AG09309 (cell line): ENCODE data around the gene MGST1.

ENCODE experiments used
- DNase-seq: peaks from one replicate; pipeline ENCODE4 v3.0.0-alpha.2; 2010; ENCODE audit warnings: low read depth
- H3K4me3 ChIP-seq: 2 replicates; pipeline ENCODE4 v1.5.1; 2011; ENCODE audit warnings: mild to moderate bottlenecking, low read depth, low read length, moderate library complexity; ENCODE audit not compliant: control insufficient read depth
- CTCF ChIP-seq: IDR thresholded peaks from 2 replicates; pipeline ENCODE4 v1.5.1; 2011; ENCODE audit warnings: mild to moderate bottlenecking, low read depth, low read length, inconsistent platforms; ENCODE audit not compliant: insufficient read depth, control insufficient read depth; ENCODE audit errors: missing control alignments

Gene MGST1

DNA sequence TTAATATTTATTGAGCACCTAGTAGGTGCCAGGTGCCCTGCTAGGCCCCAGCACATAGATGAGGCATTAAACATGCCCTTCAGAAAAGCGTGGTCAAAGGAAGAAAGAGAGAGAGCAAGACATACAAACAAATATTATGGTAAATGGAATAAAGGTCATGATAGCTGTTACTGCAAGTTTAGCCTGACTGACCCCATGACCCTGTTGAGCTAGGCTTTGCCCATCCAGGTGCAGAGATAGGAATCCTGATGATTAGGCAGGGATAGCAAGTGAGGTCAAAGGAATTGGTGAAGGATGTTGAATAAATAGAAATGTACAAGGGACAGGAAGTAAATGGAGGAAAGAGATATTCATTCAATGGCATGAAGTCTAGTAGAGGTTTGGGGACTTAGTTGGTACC, 36.5 kb upstream of the MGST1 start:
- DNase-seq, result no peak
- H3K4me3 ChIP-seq, result no peak overlapping the region
- no peak for TF ChIP-seq CTCF

DNA sequence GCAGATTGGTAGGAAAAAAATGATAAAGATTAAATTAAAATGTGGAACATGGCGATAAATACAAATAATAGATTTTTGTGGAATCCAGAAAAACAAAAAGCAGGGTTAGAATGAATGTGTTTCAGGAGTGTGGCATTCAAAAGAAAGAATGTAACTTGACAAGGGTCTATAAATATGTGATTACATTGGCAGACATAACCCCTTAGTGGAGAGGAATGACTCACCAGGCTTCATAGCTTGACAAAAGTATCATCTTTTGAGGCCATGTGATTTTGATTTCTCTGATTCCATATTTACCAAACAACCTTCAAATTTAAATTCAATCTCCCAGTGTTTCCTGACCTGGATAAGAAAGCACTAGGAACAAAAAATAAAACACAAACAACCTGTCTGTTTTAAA, 24.4 kb upstream of the MGST1 start:
- H3K4me3 ChIP-seq, result no peak overlapping the region
- TF ChIP-seq CTCF, result no peak
- DNase-seq, result no peak

- no peak for DNase-seq
- TF ChIP-seq CTCF, result no peak
- no peak overlapping the region for H3K4me3 ChIP-seq
Observed at GRCh38 chr12:16323638-16324037, 23.8 kb upstream of the MGST1 start.

DNA sequence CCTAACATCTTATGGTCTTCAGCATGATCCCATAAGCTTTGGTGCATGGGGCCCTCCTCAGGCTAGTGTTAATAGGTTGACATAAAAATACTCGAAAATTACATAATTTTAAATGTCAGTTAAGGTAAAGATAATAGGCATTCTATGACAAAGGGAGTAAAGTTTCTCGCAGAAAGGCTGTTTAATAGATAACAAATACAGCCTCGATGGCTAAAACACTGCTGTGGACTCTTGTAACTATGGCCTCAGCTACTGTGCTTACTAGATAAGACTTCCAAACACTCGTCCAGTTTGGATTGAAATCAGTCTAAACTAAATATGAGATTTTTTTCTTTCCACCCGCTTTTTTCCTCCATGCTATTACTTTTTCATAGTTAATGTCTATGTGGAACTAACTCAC, 23.2 kb upstream of the MGST1 start:
- DNase-seq, result no peak
- H3K4me3 ChIP-seq, result no peak overlapping the region
- TF ChIP-seq CTCF, result no peak

- no peak overlapping the region for H3K4me3 ChIP-seq
- no peak for DNase-seq
- no peak for TF ChIP-seq CTCF
Observed at GRCh38 chr12:16324772-16325171, 22.7 kb upstream of the MGST1 start.

- TF ChIP-seq CTCF, result no peak
- H3K4me3 ChIP-seq, result no peak overlapping the region
- no peak for DNase-seq
Observed at GRCh38 chr12:16325426-16325825, 22.0 kb upstream of the MGST1 start.

GRCh38 chr12:16327963-16328362, 19.5 kb upstream of the MGST1 start:
- TF ChIP-seq CTCF, result no peak
- H3K4me3 ChIP-seq, result no peak overlapping the region
- no peak for DNase-seq
